IMR-90 (cell line): ENCODE results near the gene DOCK2. TPM values are rescaled to one million over a fixed set of nuclear protein-coding genes. Genes with fewer than 3 reads are reported as not detected.

Experiments used
- ATAC-seq: fragments of 200-7000 bp; cut with Tn5 transposase; 2 replicates; pipeline ENCODE4 v1.9.1; 2020; ENCODE audit warnings: low read depth, mild to moderate bottlenecking, moderate library complexity
- BruUV-seq: library from RNA; stranded (reverse); fragments of 400-500 nt; replicated peaks from 2 replicates; lab custom pipeline; 2021; lab: Mats Ljungman, UMichigan
- CTCF ChIA-PET: fragments of 300-600 bp; formaldehyde crosslinking; extraction: SDS; loops from one replicate; lab custom pipeline; 2021; ENCODE audit warnings: antibody characterized with exemption; lab: Yijun Ruan, JAX
- POLR2A ChIA-PET: fragments of 300-600 bp; sonication (Branson Sonifier 250); formaldehyde crosslinking; loops from one replicate; lab custom pipeline; 2022; ENCODE audit warnings: antibody characterized with exemption; ENCODE audit not compliant: unreplicated experiment; lab: Charles Lee
- DNase-seq: peaks from one replicate; pipeline ENCODE4 v3.0.0; 2013
- H2AFZ ChIP-seq: replicated peaks from 2 replicates; pipeline ENCODE3; 2013; ENCODE audit warnings: low read length, mild to moderate bottlenecking; ENCODE audit not compliant: poor library complexity
- H2AK5ac ChIP-seq: 2 replicates; pipeline ENCODE4 v1.6.1; 2013; ENCODE audit warnings: low read depth, low read length, inconsistent platforms
- H2AK9ac ChIP-seq: replicated peaks from 2 replicates; pipeline ENCODE3; 2013; ENCODE audit warnings: mild to moderate bottlenecking, low read depth, low read length, moderate library complexity; ENCODE audit not compliant: poor library complexity
- H2BK120ac ChIP-seq: 2 replicates; pipeline ENCODE4 v1.6.1; 2013; ENCODE audit warnings: low read depth, low read length, inconsistent platforms
- H2BK15ac ChIP-seq: 3 replicates; pipeline ENCODE4 v1.6.1; 2013; ENCODE audit warnings: low read depth, low read length, inconsistent platforms
- H2BK20ac ChIP-seq: 2 replicates; pipeline ENCODE4 v1.6.1; 2013; ENCODE audit warnings: low read depth, mild to moderate bottlenecking, inconsistent platforms, low read length, moderate library complexity
- H2BK5ac ChIP-seq: 2 replicates; pipeline ENCODE4 v1.6.1; 2013; ENCODE audit warnings: mild to moderate bottlenecking, low read depth, low read length, inconsistent platforms; ENCODE audit not compliant: poor library complexity, severe bottlenecking
- H3K14ac ChIP-seq: replicated peaks from 2 replicates; pipeline ENCODE4 v1.6.1; 2013; ENCODE audit warnings: low read depth, low read length, inconsistent platforms
- H3K18ac ChIP-seq: 2 replicates; pipeline ENCODE4 v1.6.1; 2013; ENCODE audit warnings: low read depth, low read length, control low read depth
- H3K23ac ChIP-seq: 2 replicates; pipeline ENCODE4 v1.6.1; 2013; ENCODE audit warnings: low read depth, low read length, inconsistent platforms
- H3K27ac ChIP-seq: 2 replicates; pipeline ENCODE4 v1.5.1; 2013; ENCODE audit warnings: mild to moderate bottlenecking, control low read depth, low read length; ENCODE audit not compliant: insufficient read depth
- H3K27me3 ChIP-seq: 2 replicates; pipeline ENCODE4 v1.6.1; 2013; ENCODE audit warnings: low read length; ENCODE audit not compliant: control insufficient read depth, insufficient read depth
- H3K36me3 ChIP-seq: 2 replicates; pipeline ENCODE4 v1.6.1; 2013; ENCODE audit warnings: low read length, mixed read lengths; ENCODE audit not compliant: control insufficient read depth, insufficient read depth
- H3K4ac ChIP-seq: 2 replicates; pipeline ENCODE4 v1.6.1; 2013; ENCODE audit warnings: low read depth, low read length, inconsistent platforms
- H3K4me1 ChIP-seq: 2 replicates; pipeline ENCODE4 v1.6.1; 2013; ENCODE audit warnings: low read length, mixed read lengths; ENCODE audit not compliant: control insufficient read depth, insufficient read depth
- H3K4me2 ChIP-seq: 2 replicates; pipeline ENCODE4 v1.6.1; 2013; ENCODE audit warnings: low read depth, mild to moderate bottlenecking, control low read depth, low read length, moderate library complexity
- H3K4me3 ChIP-seq: 2 replicates; pipeline ENCODE4 v1.5.1; 2013; ENCODE audit warnings: low read depth, mild to moderate bottlenecking, control low read depth, low read length, moderate library complexity; ENCODE audit not compliant: insufficient read depth
- H3K56ac ChIP-seq: 2 replicates; pipeline ENCODE4 v1.6.1; 2013; ENCODE audit warnings: low read length, inconsistent platforms; ENCODE audit not compliant: insufficient read depth; ENCODE audit errors: extremely low read depth
- H3K79me1 ChIP-seq, 2 experiments: 2 replicates each; pipeline ENCODE4 v1.6.1; 2013; ENCODE audit warnings: low read length in 2 of 2, inconsistent platforms in 1 of 2, low read depth in 1 of 2
- H3K9ac ChIP-seq: 2 replicates; pipeline ENCODE4 v1.6.1; 2013; ENCODE audit warnings: low read depth, low read length, control low read depth
- H3K9me1 ChIP-seq: 2 replicates; pipeline ENCODE4 v1.6.1; 2013; ENCODE audit warnings: low read length, inconsistent platforms; ENCODE audit not compliant: insufficient read depth
- H3K9me3 ChIP-seq: 2 replicates; pipeline ENCODE4 v1.6.1; 2013; ENCODE audit warnings: low read length; ENCODE audit not compliant: control insufficient read depth, insufficient read depth
- H4K20me1 ChIP-seq: 2 replicates; pipeline ENCODE4 v1.6.1; 2013; ENCODE audit warnings: low read length, inconsistent platforms; ENCODE audit not compliant: insufficient read depth
- H4K5ac ChIP-seq: 2 replicates; pipeline ENCODE4 v1.6.1; 2013; ENCODE audit warnings: mild to moderate bottlenecking, low read depth, low read length, control low read depth
- H4K8ac ChIP-seq, 2 experiments: 2 replicates each; pipeline ENCODE4 v1.6.1; 2013; ENCODE audit warnings: low read depth in 2 of 2, low read length in 2 of 2, control low read depth in 1 of 2, inconsistent platforms in 1 of 2
- H4K91ac ChIP-seq: 2 replicates; pipeline ENCODE4 v1.6.1; 2013; ENCODE audit warnings: low read depth, low read length, inconsistent platforms; ENCODE audit not compliant: insufficient read depth
- BHLHE40 ChIP-seq: fragments of 150-350 bp; IDR thresholded peaks from 2 replicates; pipeline ENCODE4 v1.6.1; 2016; ENCODE audit warnings: mild to moderate bottlenecking, low read depth, low read length
- CEBPB ChIP-seq: IDR thresholded peaks from 2 replicates; pipeline ENCODE4 v1.6.1; 2012; ENCODE audit warnings: low read depth, low read length, improper control_type of control experiment
- CHD1 ChIP-seq: IDR thresholded peaks from 2 replicates; pipeline ENCODE4 v1.6.1; 2012; ENCODE audit warnings: low read depth, low read length, improper control_type of control experiment
- MXI1 ChIP-seq: IDR thresholded peaks from 2 replicates; pipeline ENCODE4 v1.6.1; 2012; ENCODE audit warnings: low read depth, mild to moderate bottlenecking, low read length, moderate library complexity, borderline replicate concordance
- RAD21 ChIP-seq: IDR thresholded peaks from 2 replicates; pipeline ENCODE4 v1.6.1; 2012; ENCODE audit warnings: low read length, improper control_type of control experiment
- RFX5 ChIP-seq: IDR thresholded peaks from 2 replicates; pipeline ENCODE4 v1.8.0; 2012; ENCODE audit warnings: low read depth, mild to moderate bottlenecking, low read length, moderate library complexity
- WGBS, 2 experiments: methylation state at CpG; one replicate each; pipeline versions ENCODE4 v1.1.5 to v1.1.7; 2013; ENCODE audit warnings: missing lambda C conversion rate in 2 of 2; ENCODE audit not compliant: insufficient read length in 1 of 2; ENCODE audit errors: extremely low coverage in 2 of 2; 5-methylcytosine and 5-hydroxymethylcytosine counted together
- dilution Hi-C: fragments of 300-500 bp; cut with HindIII; formaldehyde crosslinking; loops from one replicate; pipeline ENCODE4 v1.14.3; 2018; ENCODE audit warnings: low sequenced_read_pairs; ENCODE audit not compliant: unreplicated experiment
- in situ Hi-C: fragments of 300-500 bp; cut with MboI; formaldehyde crosslinking; loops from 3 replicates; pipeline ENCODE4 v1.14.3; 2019; ENCODE audit warnings: low sequenced_read_pairs, inconsistent platforms, mixed read lengths
- intact Hi-C: fragments of 100-400 bp; cut with micrococcal nuclease; formaldehyde crosslinking; loops from 2 replicates; pipeline ENCODE4 v1.10.0; 2022
- polyA plus RNA-seq, 3 experiments: library from polyadenylated mRNA; depleted of rRNA; stranded (reverse); fragments of >200 nt; gene quantifications; 2 replicates each; pipeline ENCODE4 v1.2.3, GENCODE V29; 2012; ENCODE audit warnings: low replicate concordance in 1 of 3
- total RNA-seq: library from RNA; depleted of rRNA; stranded (reverse); fragments of >200 nt; gene quantifications from 2 replicates; pipeline ENCODE4 v1.2.3, GENCODE V29; 2012

DOCK2 gene
- total and polyA plus RNA-seq, 2 of the 4 experiments (the other 2 are of a cell fraction) = 0.72 to 3.0 TPM

GRCh38 chr5:169647566-169647965 is 10.5 kb downstream of the DOCK2 start:
- no CpG with 5 or more reads among the region's 1 CpG for WGBS, 2 experiments
- Histone ChIP-seq H3K23ac (peak overlapping the region; percentile 53; the same call in 1 of the 2 replicates), H2AK5ac (peak overlapping the region; percentile 8; the same call in 1 of the 2 replicates), H4K20me1 (no peaks in the 10 kb centered on the region), H3K36me3 (no peaks in the 10 kb centered on the region), H3K9ac (no peak overlapping the region), H3K4me1 (peaks cover 26% of the 10 kb centered on the region), H3K79me1 (0 out of 4 replicates have a peak, but pooled peaks cover 0 to 5% of the 10 kb centered on the region in 2 experiments), H4K8ac (peak overlapping the region in 1 of 2 experiments; percentile 36; a peak in 1 of 4 replicates), H3K4ac (peak overlapping the region; percentile 67; the same call in 1 of the 2 replicates), H3K4me3 (no peak overlapping the region), H3K9me3 (no peaks in the 10 kb centered on the region), H4K5ac (no peak overlapping the region), H2BK15ac (peak overlapping the region; percentile 50; the same call in 1 of the 3 replicates), H2BK5ac (peak overlapping the region; percentile 42), H3K27me3 (no peaks in the 10 kb centered on the region), H4K91ac (no peak overlapping the region), H2AFZ (peak overlapping the region; percentile 64), H2BK120ac (peak overlapping the region; percentile 79), H3K27ac (0 out of 2 replicates have a peak overlapping the region, but pooled peaks have one; percentile 20), H3K14ac (peak overlapping the region; percentile 75), H3K56ac (no peak overlapping the region), H3K9me1 (peaks cover 24% of the 10 kb centered on the region), H2BK20ac (peak overlapping the region; percentile 87), H3K18ac (no peak overlapping the region), H3K4me2 (0 out of 2 replicates have a peak overlapping the region, but pooled peaks have one; percentile 1), H2AK9ac (no peak overlapping the region)
- POLR2A ChIA-PET = no interaction called here
- intact Hi-C loops = no loop called here
- dilution Hi-C loops = no loop called here
- in situ Hi-C loops = no loop called here
- DNase-seq = no peak
- no peak; the same call in 1 of the 2 replicates for ATAC-seq
- TF ChIP-seq CEBPB = no peak
- no peak for TF ChIP-seq RAD21
- no peak for TF ChIP-seq MXI1
- no peak for TF ChIP-seq CHD1
- TF ChIP-seq RFX5 = no peak
- no peak for TF ChIP-seq BHLHE40
- BruUV-seq = no TSS peak
- CTCF ChIA-PET = interaction anchor here (0.6 kb wide), 1 partner anchor 941 kb away, joined by 3 read pairs; no protein-coding TSS in a partner anchor
